ENCODE results near the gene DMRTA1.
"Not testable (repeated sequence)": the region's sequence is repeated elsewhere in the genome, so short reads cannot be mapped to it uniquely, and the experiment has no call there.

DMRTA1 gene

DNA sequence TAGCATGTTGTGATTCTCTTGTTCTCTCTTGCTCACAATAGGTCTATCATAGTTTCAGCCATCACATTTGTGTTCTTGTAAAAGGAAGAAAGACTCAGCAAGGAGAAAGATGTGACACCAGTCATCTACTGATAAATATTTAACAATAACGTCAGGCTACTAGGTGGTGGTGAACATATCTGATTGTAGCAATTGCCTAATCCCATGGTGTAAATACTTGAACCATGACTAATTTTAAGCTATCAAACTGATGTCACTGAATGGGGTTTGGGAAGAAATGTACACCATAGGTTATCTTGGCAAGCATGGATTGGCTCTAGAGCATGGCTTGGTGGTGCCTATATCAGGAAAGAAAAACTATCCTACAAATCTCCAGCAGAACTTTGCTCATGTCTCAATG is 16.6 kb downstream of the DMRTA1 start:
- DNase-seq (ENCODE audit: low read depth), result no peak

GRCh38 chr9:22469928-22470544 is 23.4 kb downstream of the DMRTA1 start:
- no peak for DNase-seq (ENCODE audit: low read depth)

GRCh38 chr9:22481566-22481965 is 34.9 kb downstream of the DMRTA1 start:
- no peak for DNase-seq (ENCODE audit: low read depth)

DNA sequence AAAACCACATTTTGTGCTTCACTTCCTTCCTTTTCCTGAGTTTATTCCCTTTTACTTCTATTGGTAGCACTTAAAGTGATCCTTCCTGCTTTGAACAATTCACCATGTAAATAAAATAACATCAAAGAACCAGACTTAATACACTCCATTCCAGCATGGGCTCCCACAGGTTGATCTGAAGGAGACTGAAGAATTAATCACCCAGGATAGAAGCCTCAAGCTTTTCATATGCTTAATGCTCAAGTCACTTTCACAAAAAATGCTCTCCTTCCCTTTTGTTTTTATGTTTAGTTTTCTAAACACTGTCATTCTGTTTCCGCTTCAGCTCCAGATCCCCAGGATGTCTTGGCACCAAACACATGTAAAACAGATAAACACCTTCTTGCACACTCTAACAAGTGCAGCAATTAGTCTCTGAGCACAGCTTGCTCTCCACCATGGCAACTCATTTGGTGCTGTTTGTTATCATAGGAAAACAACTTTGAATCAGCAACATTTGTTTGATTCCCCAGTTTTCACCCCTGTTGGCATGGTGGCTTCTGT is 37.0 kb downstream of the DMRTA1 start:
- DNase-seq (ENCODE audit: low read depth), result no peak

DNA sequence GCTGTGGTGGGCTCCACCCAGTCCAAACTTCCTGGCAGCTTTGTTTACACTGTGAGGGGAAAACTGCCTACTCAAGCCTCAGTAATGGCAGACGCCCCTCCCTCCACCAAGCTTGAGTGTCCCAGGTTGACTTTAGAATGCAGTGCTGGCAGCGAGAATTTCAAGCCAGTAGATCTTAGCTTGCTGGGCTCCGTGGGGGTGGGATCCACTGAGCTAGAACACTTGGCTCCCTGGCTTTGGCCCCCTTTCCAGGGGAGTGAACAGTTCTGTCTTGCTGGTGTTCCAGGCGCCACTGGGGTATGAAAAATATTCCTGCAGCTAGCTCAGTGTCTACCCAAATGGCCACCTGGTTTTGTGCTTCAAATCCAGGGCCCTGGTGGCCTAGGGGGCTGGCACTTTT is 49.6 kb downstream of the DMRTA1 start:
- not testable (repeated sequence) for DNase-seq (ENCODE audit: low read depth)
